Measurements from ENCODE around the gene DDX3X. TPM values are rescaled to one million over a fixed set of nuclear protein-coding genes. Genes with fewer than 3 reads are reported as not detected.
"Not testable (repeated sequence)": the region's sequence is repeated elsewhere in the genome, so short reads cannot be mapped to it uniquely, and the experiment has no call there.

Gene DDX3X
- total and polyA plus RNA-seq, 5 donors from 2014 or later = 133 to 1,169 (median 191) TPM

- Mint-ChIP-seq H3K27ac (no peak overlapping the region), H3K4me3 (no peak overlapping the region), H3K9me3 (no peaks in the 10 kb centered on the region), H3K36me3 (no peaks in the 10 kb centered on the region), H3K4me1 (no peaks in the 10 kb centered on the region), H3K27me3 (no peaks in the 10 kb centered on the region)
- Histone ChIP-seq H3K36me3 (ENCODE audit: control insufficient read depth, insufficient read depth, low read length) (no peaks in the 10 kb centered on the region), H3K27me3 (ENCODE audit: control insufficient read depth, insufficient read depth, low read length) (no peaks in the 10 kb centered on the region), H3K9me3 (ENCODE audit: control insufficient read depth in 2 of 2, low read length in 2 of 2) (no peaks in the 10 kb centered on the region), H3K4me3 (ENCODE audit: low read depth, low read length) (no peak overlapping the region), H3K4me1 (ENCODE audit: control insufficient read depth, insufficient read depth, low read length, poor library complexity, severe bottlenecking) (no peaks in the 10 kb centered on the region), H3K27ac (ENCODE audit: insufficient read depth, low read length, poor library complexity, severe bottlenecking) (no peak overlapping the region)
- ATAC-seq (ENCODE audit: low read depth in 2 of 2) = no peak
- DNase-seq = no peak
Observed at GRCh38 chrX:41314881-41315280, 19.1 kb upstream of the DDX3X start.

GRCh38 chrX:41316266-41316665, 17.7 kb upstream of the DDX3X start:
- not testable (repeated sequence) for H3K36me3 Mint-ChIP-seq; ATAC-seq (ENCODE audit: low read depth in 2 of 2); H3K27ac Mint-ChIP-seq; H3K4me3 ChIP-seq (ENCODE audit: low read depth, low read length); H3K9me3 ChIP-seq (ENCODE audit: control insufficient read depth in 2 of 2, low read length in 2 of 2); H3K27me3 ChIP-seq (ENCODE audit: control insufficient read depth, insufficient read depth, low read length); H3K27me3 Mint-ChIP-seq; H3K4me3 Mint-ChIP-seq; H3K27ac ChIP-seq (ENCODE audit: insufficient read depth, low read length, poor library complexity, severe bottlenecking); H3K4me1 Mint-ChIP-seq; H3K36me3 ChIP-seq (ENCODE audit: control insufficient read depth, insufficient read depth, low read length); H3K9me3 Mint-ChIP-seq; DNase-seq; H3K4me1 ChIP-seq (ENCODE audit: control insufficient read depth, insufficient read depth, low read length, poor library complexity, severe bottlenecking)

- no peak for DNase-seq
- Mint-ChIP-seq H3K9me3 (no peaks in the 10 kb centered on the region), H3K4me3 (no peak overlapping the region), H3K27ac (no peak overlapping the region), H3K27me3 (no peaks in the 10 kb centered on the region), H3K4me1 (no peaks in the 10 kb centered on the region), H3K36me3 (no peaks in the 10 kb centered on the region)
- Histone ChIP-seq H3K27ac (ENCODE audit: insufficient read depth, low read length, poor library complexity, severe bottlenecking) (no peak overlapping the region), H3K36me3 (ENCODE audit: control insufficient read depth, insufficient read depth, low read length) (no peaks in the 10 kb centered on the region), H3K4me1 (ENCODE audit: control insufficient read depth, insufficient read depth, low read length, poor library complexity, severe bottlenecking) (no peaks in the 10 kb centered on the region), H3K9me3 (ENCODE audit: control insufficient read depth in 2 of 2, low read length in 2 of 2) (no peaks in the 10 kb centered on the region), H3K27me3 (ENCODE audit: control insufficient read depth, insufficient read depth, low read length) (no peaks in the 10 kb centered on the region), H3K4me3 (ENCODE audit: low read depth, low read length) (no peak overlapping the region)
- ATAC-seq (ENCODE audit: low read depth in 2 of 2) = no peak
Observed at GRCh38 chrX:41317477-41318208, 16.3 kb upstream of the DDX3X start.

GRCh38 chrX:41320393-41320792, 13.6 kb upstream of the DDX3X start:
- H3K27ac ChIP-seq (ENCODE audit: insufficient read depth, low read length, poor library complexity, severe bottlenecking) = no peak overlapping the region
- Mint-ChIP-seq H3K4me3 (no peak overlapping the region), H3K27ac (no peak overlapping the region), H3K9me3 (no peaks in the 10 kb centered on the region), H3K36me3 (no peaks in the 10 kb centered on the region), H3K27me3 (no peaks in the 10 kb centered on the region), H3K4me1 (no peaks in the 10 kb centered on the region)
- H3K36me3 ChIP-seq (ENCODE audit: control insufficient read depth, insufficient read depth, low read length) = no peaks in the 10 kb centered on the region
- H3K4me1 ChIP-seq (ENCODE audit: control insufficient read depth, insufficient read depth, low read length, poor library complexity, severe bottlenecking) = no peaks in the 10 kb centered on the region
- ATAC-seq (ENCODE audit: low read depth in 2 of 2) (no peak), DNase-seq (no peak)
- H3K4me3 ChIP-seq (ENCODE audit: low read depth, low read length) = no peak overlapping the region
- no peaks in the 10 kb centered on the region for H3K27me3 ChIP-seq (ENCODE audit: control insufficient read depth, insufficient read depth, low read length)
- H3K9me3 ChIP-seq (ENCODE audit: control insufficient read depth in 2 of 2, low read length in 2 of 2) = no peaks in the 10 kb centered on the region

- DNase-seq (no peak), ATAC-seq (ENCODE audit: low read depth in 2 of 2) (no peak)
- Mint-ChIP-seq H3K4me3 (no peak overlapping the region), H3K4me1 (peaks cover 0 to 6% (median 0%) of the 10 kb centered on the region in 4 donors), H3K27me3 (no peaks in the 10 kb centered on the region), H3K27ac (no peak overlapping the region), H3K36me3 (no peaks in the 10 kb centered on the region), H3K9me3 (no peaks in the 10 kb centered on the region)
- Histone ChIP-seq H3K4me3 (ENCODE audit: low read depth, low read length) (no peak overlapping the region), H3K27me3 (ENCODE audit: control insufficient read depth, insufficient read depth, low read length) (no peaks in the 10 kb centered on the region), H3K4me1 (ENCODE audit: control insufficient read depth, insufficient read depth, low read length, poor library complexity, severe bottlenecking) (no peaks in the 10 kb centered on the region), H3K27ac (ENCODE audit: insufficient read depth, low read length, poor library complexity, severe bottlenecking) (no peak overlapping the region), H3K9me3 (ENCODE audit: control insufficient read depth in 2 of 2, low read length in 2 of 2) (no peaks in the 10 kb centered on the region), H3K36me3 (ENCODE audit: control insufficient read depth, insufficient read depth, low read length) (no peaks in the 10 kb centered on the region)
Observed at GRCh38 chrX:41322821-41323603, 10.9 kb upstream of the DDX3X start.

GRCh38 chrX:41326431-41326830, 7.5 kb upstream of the DDX3X start:
- Mint-ChIP-seq H3K36me3 (no peaks in the 10 kb centered on the region), H3K4me3 (peak overlapping the region in 1 of 4 donors; percentile 45), H3K27me3 (no peaks in the 10 kb centered on the region), H3K4me1 (peaks cover 0 to 21% (median 13%) of the 10 kb centered on the region in 4 donors), H3K27ac (no peak overlapping the region), H3K9me3 (no peaks in the 10 kb centered on the region)
- Histone ChIP-seq H3K4me1 (ENCODE audit: control insufficient read depth, insufficient read depth, low read length, poor library complexity, severe bottlenecking) (peaks cover 15% of the 10 kb centered on the region), H3K4me3 (ENCODE audit: low read depth, low read length) (no peak overlapping the region), H3K9me3 (ENCODE audit: control insufficient read depth in 2 of 2, low read length in 2 of 2) (no peaks in the 10 kb centered on the region), H3K36me3 (ENCODE audit: control insufficient read depth, insufficient read depth, low read length) (no peaks in the 10 kb centered on the region), H3K27ac (ENCODE audit: insufficient read depth, low read length, poor library complexity, severe bottlenecking) (no peak overlapping the region), H3K27me3 (ENCODE audit: control insufficient read depth, insufficient read depth, low read length) (no peaks in the 10 kb centered on the region)
- ATAC-seq (ENCODE audit: low read depth in 2 of 2) (no peak), DNase-seq (no peak)

GRCh38 chrX:41327341-41327740, 6.6 kb upstream of the DDX3X start:
- peaks cover 15% of the 10 kb centered on the region for H3K4me1 ChIP-seq (ENCODE audit: control insufficient read depth, insufficient read depth, low read length, poor library complexity, severe bottlenecking)
- Mint-ChIP-seq H3K36me3 (no peaks in the 10 kb centered on the region), H3K4me1 (peaks cover 0 to 28% (median 16%) of the 10 kb centered on the region in 4 donors), H3K9me3 (no peaks in the 10 kb centered on the region), H3K27ac (peak overlapping the region in 1 of 3 donors; percentile 67), H3K27me3 (no peaks in the 10 kb centered on the region), H3K4me3 (peak overlapping the region in 2 of 4 donors; percentile 13 to 80)
- H3K4me3 ChIP-seq (ENCODE audit: low read depth, low read length) = no peak overlapping the region
- H3K27ac ChIP-seq (ENCODE audit: insufficient read depth, low read length, poor library complexity, severe bottlenecking) = no peak overlapping the region
- ATAC-seq (ENCODE audit: low read depth in 2 of 2) (no peak), DNase-seq (no peak)
- no peaks in the 10 kb centered on the region for H3K36me3 ChIP-seq (ENCODE audit: control insufficient read depth, insufficient read depth, low read length)
- H3K9me3 ChIP-seq (ENCODE audit: control insufficient read depth in 2 of 2, low read length in 2 of 2) = no peaks in the 10 kb centered on the region
- H3K27me3 ChIP-seq (ENCODE audit: control insufficient read depth, insufficient read depth, low read length) = no peaks in the 10 kb centered on the region
